GM11168 (cell line): ENCODE data around the gene GMPR2.

Source experiments
- in situ Hi-C: fragments of 300-500 bp; cut with MboI; formaldehyde crosslinking; loops from one replicate; pipeline ENCODE4 v1.12.0; 2022; ENCODE audit warnings: low sequenced_read_pairs; ENCODE audit not compliant: unreplicated experiment

Gene GMPR2

GRCh38 chr14:24263848-24264247 lies 31.1 kb downstream of the GMPR2 start:
- in situ Hi-C loops: no loop called here

- in situ Hi-C loops: no loop called here
Observed at GRCh38 chr14:24264298-24264697, 31.6 kb downstream of the GMPR2 start.

GRCh38 chr14:24266344-24267244 lies 33.9 kb downstream of the GMPR2 start:
- in situ Hi-C loops: no loop called here

GRCh38 chr14:24267516-24267915 lies 34.8 kb downstream of the GMPR2 start:
- in situ Hi-C loops: no loop called here

- in situ Hi-C loops: no loop called here
Observed at GRCh38 chr14:24268225-24268624, 35.5 kb downstream of the GMPR2 start.

GRCh38 chr14:24269368-24269767 lies 36.6 kb downstream of the GMPR2 start:
- in situ Hi-C loops: no loop called here

GRCh38 chr14:24269910-24270536 lies 37.3 kb downstream of the GMPR2 start:
- in situ Hi-C loops: no loop called here

- in situ Hi-C loops: no loop called here
Observed at GRCh38 chr14:24270537-24271133, 37.9 kb downstream of the GMPR2 start.

GRCh38 chr14:24271134-24271833 lies 38.6 kb downstream of the GMPR2 start, which contains the start of gene RABGGTA:
Gene RABGGTA (minus strand): TSS chr14:24271597. CDS start chr14:24271115, 482 bp downstream.
- in situ Hi-C loops: no loop called here

- in situ Hi-C loops: no loop called here
Observed at GRCh38 chr14:24271834-24272263, 39.1 kb downstream of the GMPR2 start.

- in situ Hi-C loops: no loop called here
Observed at GRCh38 chr14:24272467-24272866, 39.7 kb downstream of the GMPR2 start.

- in situ Hi-C loops: no loop called here
Observed at GRCh38 chr14:24273422-24273998, 40.8 kb downstream of the GMPR2 start.

GRCh38 chr14:24274101-24274543 lies 41.4 kb downstream of the GMPR2 start:
- in situ Hi-C loops: no loop called here

- in situ Hi-C loops: no loop called here
Observed at GRCh38 chr14:24277071-24277470, 44.3 kb downstream of the GMPR2 start.

- in situ Hi-C loops: no loop called here
Observed at GRCh38 chr14:24277606-24278321, 45.0 kb downstream of the GMPR2 start.

GRCh38 chr14:24278424-24278823 lies 45.7 kb downstream of the GMPR2 start:
- in situ Hi-C loops: no loop called here

GRCh38 chr14:24279301-24280186 lies 46.8 kb downstream of the GMPR2 start:
- in situ Hi-C loops: no loop called here

GRCh38 chr14:24280797-24281460 lies 48.2 kb downstream of the GMPR2 start:
- in situ Hi-C loops: no loop called here
